Neural progenitor cell (in vitro differentiated cells): Measurements from ENCODE around the gene NCAPG2. TPM values are rescaled to one million over a fixed set of nuclear protein-coding genes. Genes with fewer than 3 reads are reported as not detected.
A peak's percentile ranks its signal among the peaks of the same experiment; 100 is the strongest.

ENCODE experiments used
- DNase-seq: peaks from one replicate; pipeline ENCODE4 v3.0.0-alpha.2; 2016; ENCODE audit warnings: low spot score
- H2AFZ ChIP-seq: fragments of 200-600 bp; sonication (generic); replicated peaks from 2 replicates; pipeline ENCODE4 v1.6.1; 2016; ENCODE audit warnings: antibody characterized with exemption
- H3F3A ChIP-seq: fragments of 200-600 bp; sonication (generic); 2 replicates; pipeline ENCODE4 v1.6.1; 2016; ENCODE audit warnings: antibody characterized with exemption, low read depth
- H3K27ac ChIP-seq: fragments of 200-600 bp; sonication (generic); 2 replicates; pipeline ENCODE4 v1.5.1; 2016; ENCODE audit warnings: mild to moderate bottlenecking
- H3K27me3 ChIP-seq: fragments of 200-600 bp; sonication (generic); 2 replicates; pipeline ENCODE4 v1.6.1; 2016; ENCODE audit warnings: mild to moderate bottlenecking, moderate library complexity
- H3K36me3 ChIP-seq: fragments of 200-600 bp; sonication (generic); 2 replicates; pipeline ENCODE4 v1.5.1; 2016
- H3K4me1 ChIP-seq: fragments of 200-600 bp; sonication (generic); 2 replicates; pipeline ENCODE4 v1.6.1; 2016; ENCODE audit warnings: mixed run types
- H3K4me2 ChIP-seq: fragments of 200-600 bp; sonication (generic); 2 replicates; pipeline ENCODE4 v1.6.1; 2016
- H3K4me3 ChIP-seq: fragments of 200-600 bp; sonication (generic); 2 replicates; pipeline ENCODE4 v1.5.1; 2016
- H3K79me2 ChIP-seq: fragments of 200-600 bp; sonication (generic); 2 replicates; pipeline ENCODE4 v1.6.1; 2016; ENCODE audit warnings: low read depth
- H3K9ac ChIP-seq: fragments of 200-600 bp; sonication (generic); 2 replicates; pipeline ENCODE4 v1.6.1; 2016
- H3K9me3 ChIP-seq: fragments of 200-600 bp; sonication (generic); 2 replicates; pipeline ENCODE4 v1.5.1; 2016; ENCODE audit warnings: low read depth
- H4K20me1 ChIP-seq: fragments of 200-600 bp; sonication (generic); 2 replicates; pipeline ENCODE4 v1.6.1; 2016; ENCODE audit warnings: low read depth
- H3K27ac Mint-ChIP-seq: 3 replicates; pipeline ENCODE4 v1.8.0; 2021; ENCODE audit warnings: mixed read lengths
- H3K27me3 Mint-ChIP-seq: 2 replicates; pipeline ENCODE4 v1.8.0; 2022; ENCODE audit warnings: low read depth, mild to moderate bottlenecking, inconsistent platforms, moderate library complexity, mixed read lengths; ENCODE audit not compliant: insufficient read depth
- H3K36me3 Mint-ChIP-seq: 3 replicates; pipeline ENCODE4 v1.8.0; 2021; ENCODE audit warnings: mixed read lengths
- H3K4me1 Mint-ChIP-seq: 3 replicates; pipeline ENCODE4 v1.8.0; 2021; ENCODE audit warnings: mixed read lengths
- H3K4me3 Mint-ChIP-seq: 3 replicates; pipeline ENCODE4 v1.8.0; 2021; ENCODE audit warnings: mild to moderate bottlenecking, moderate library complexity, mixed read lengths
- H3K9me3 Mint-ChIP-seq: 3 replicates; pipeline ENCODE4 v1.8.0; 2020; ENCODE audit warnings: mixed read lengths
- EZH2 ChIP-seq: fragments of 200-600 bp; sonication (generic); IDR thresholded peaks from 2 replicates; pipeline ENCODE4 v1.6.1; 2017; ENCODE audit warnings: antibody characterized with exemption, mild to moderate bottlenecking, moderate library complexity
- EZH2phosphoT487 ChIP-seq: fragments of 200-600 bp; sonication (generic); IDR thresholded peaks from 2 replicates; pipeline ENCODE4 v1.6.1; 2017; ENCODE audit warnings: antibody characterized with exemption
- total RNA-seq: library from RNA; depleted of rRNA; stranded (reverse); fragments of >200 nt; gene quantifications from 2 replicates; pipeline ENCODE4 v1.2.3, GENCODE V29; 2015; ENCODE audit warnings: low replicate concordance
- TF ChIP-seq, protein P1 (sequence below): fragments of 200-600 bp; sonication (generic); IDR thresholded peaks from 2 replicates; pipeline ENCODE4 v1.5.1; 2017; ENCODE audit warnings: antibody characterized with exemption, mild to moderate bottlenecking

NCAPG2 gene
- total RNA-seq, 1 donor from 2014 or later: 89.6 TPM

DNA sequence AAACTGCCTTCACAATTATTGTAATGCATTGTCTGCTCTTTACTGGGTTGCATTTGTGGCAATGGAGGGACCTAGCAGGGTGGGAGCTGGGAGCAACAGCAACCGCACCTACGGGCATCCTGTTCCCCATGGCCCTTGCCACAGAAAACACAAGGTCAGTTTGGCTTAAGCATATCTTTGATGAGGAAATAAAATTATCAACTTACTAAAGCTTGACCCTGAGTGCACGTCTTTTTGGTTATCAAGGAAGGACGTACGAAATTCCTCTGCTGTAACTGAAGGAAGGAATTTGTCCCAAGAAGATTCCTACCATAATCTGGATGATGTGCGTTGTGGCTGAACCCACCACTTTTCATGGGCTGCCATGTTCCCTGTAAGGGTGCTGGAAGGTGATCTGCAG, 97.0 kb downstream of the NCAPG2 start:
- Histone ChIP-seq H3K79me2 (no peaks in the 10 kb centered on the region), H4K20me1 (no peaks in the 10 kb centered on the region), H3F3A (no peaks in the 10 kb centered on the region), H3K9me3 (no peaks in the 10 kb centered on the region), H3K4me1 (no peaks in the 10 kb centered on the region), H2AFZ (no peak overlapping the region), H3K27ac (no peak overlapping the region), H3K4me3 (no peak overlapping the region), H3K36me3 (no peaks in the 10 kb centered on the region), H3K4me2 (no peak overlapping the region), H3K27me3 (no peaks in the 10 kb centered on the region), H3K9ac (no peak overlapping the region)
- Mint-ChIP-seq H3K9me3 (no peaks in the 10 kb centered on the region), H3K4me1 (no peaks in the 10 kb centered on the region), H3K4me3 (no peak overlapping the region), H3K36me3 (no peaks in the 10 kb centered on the region), H3K27ac (no peak overlapping the region), H3K27me3 (no peaks in the 10 kb centered on the region)
- TF ChIP-seq, protein P1, sequence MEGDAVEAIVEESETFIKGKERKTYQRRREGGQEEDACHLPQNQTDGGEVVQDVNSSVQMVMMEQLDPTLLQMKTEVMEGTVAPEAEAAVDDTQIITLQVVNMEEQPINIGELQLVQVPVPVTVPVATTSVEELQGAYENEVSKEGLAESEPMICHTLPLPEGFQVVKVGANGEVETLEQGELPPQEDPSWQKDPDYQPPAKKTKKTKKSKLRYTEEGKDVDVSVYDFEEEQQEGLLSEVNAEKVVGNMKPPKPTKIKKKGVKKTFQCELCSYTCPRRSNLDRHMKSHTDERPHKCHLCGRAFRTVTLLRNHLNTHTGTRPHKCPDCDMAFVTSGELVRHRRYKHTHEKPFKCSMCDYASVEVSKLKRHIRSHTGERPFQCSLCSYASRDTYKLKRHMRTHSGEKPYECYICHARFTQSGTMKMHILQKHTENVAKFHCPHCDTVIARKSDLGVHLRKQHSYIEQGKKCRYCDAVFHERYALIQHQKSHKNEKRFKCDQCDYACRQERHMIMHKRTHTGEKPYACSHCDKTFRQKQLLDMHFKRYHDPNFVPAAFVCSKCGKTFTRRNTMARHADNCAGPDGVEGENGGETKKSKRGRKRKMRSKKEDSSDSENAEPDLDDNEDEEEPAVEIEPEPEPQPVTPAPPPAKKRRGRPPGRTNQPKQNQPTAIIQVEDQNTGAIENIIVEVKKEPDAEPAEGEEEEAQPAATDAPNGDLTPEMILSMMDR: no peak
- no peak for TF ChIP-seq EZH2phosphoT487
- TF ChIP-seq EZH2: no peak
- DNase-seq: no peak

DNA sequence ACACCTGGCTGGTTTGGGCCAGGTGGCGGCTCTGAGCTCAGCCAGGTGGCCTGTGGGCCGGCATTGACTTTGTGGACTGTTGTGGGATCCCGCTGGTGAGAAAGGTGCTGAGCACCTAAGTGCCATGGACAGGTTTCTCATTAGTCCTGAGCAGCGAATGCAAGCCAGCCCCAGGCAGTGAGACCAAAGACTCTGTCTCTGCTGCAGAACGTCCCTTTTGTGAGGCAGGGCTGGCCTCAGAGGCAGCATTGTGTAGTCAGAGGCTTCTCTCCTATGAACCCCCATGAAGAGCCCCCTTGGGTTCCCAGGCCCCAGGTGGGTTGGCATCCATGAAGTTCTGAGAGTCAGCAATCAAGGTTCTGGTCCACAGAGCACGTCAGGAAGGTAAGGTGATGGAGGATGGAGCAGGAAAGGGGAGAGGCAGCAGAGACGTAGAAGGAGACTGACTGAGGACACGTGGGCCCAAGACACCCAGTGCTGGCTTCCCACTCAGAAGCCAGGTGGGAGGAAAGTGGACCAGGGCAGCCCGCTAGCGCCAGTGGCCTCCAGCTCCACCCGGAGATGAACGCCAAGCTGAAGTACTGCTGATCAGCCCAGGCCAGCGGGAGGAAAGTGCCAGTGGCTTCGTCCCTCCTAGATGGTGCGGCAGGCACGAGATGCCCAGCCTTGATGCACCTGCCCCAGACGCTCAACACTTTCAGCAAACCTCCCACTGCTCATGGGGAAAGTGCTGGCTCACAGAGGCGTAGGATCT, 97.8 kb downstream of the NCAPG2 start:
- H3K9me3 ChIP-seq: no peaks in the 10 kb centered on the region
- no peaks in the 10 kb centered on the region for H3K4me1 Mint-ChIP-seq
- DNase-seq: no peak
- no peaks in the 10 kb centered on the region for H3K36me3 ChIP-seq
- no peaks in the 10 kb centered on the region for H3K27me3 ChIP-seq
- TF ChIP-seq, protein P1: no peak
- no peak for TF ChIP-seq EZH2
- no peak for TF ChIP-seq EZH2phosphoT487
- no peak overlapping the region for H3K4me2 ChIP-seq
- H4K20me1 ChIP-seq: no peaks in the 10 kb centered on the region
- H3K79me2 ChIP-seq: no peaks in the 10 kb centered on the region
- no peaks in the 10 kb centered on the region for H3K9me3 Mint-ChIP-seq
- no peak overlapping the region for H2AFZ ChIP-seq
- H3K4me3 ChIP-seq: no peak overlapping the region
- no peaks in the 10 kb centered on the region for H3F3A ChIP-seq
- H3K27ac ChIP-seq: no peak overlapping the region
- no peak overlapping the region for H3K9ac ChIP-seq
- no peaks in the 10 kb centered on the region for H3K27me3 Mint-ChIP-seq
- H3K4me3 Mint-ChIP-seq: no peak overlapping the region
- H3K4me1 ChIP-seq: no peaks in the 10 kb centered on the region
- H3K27ac Mint-ChIP-seq: no peak overlapping the region
- no peaks in the 10 kb centered on the region for H3K36me3 Mint-ChIP-seq

DNA sequence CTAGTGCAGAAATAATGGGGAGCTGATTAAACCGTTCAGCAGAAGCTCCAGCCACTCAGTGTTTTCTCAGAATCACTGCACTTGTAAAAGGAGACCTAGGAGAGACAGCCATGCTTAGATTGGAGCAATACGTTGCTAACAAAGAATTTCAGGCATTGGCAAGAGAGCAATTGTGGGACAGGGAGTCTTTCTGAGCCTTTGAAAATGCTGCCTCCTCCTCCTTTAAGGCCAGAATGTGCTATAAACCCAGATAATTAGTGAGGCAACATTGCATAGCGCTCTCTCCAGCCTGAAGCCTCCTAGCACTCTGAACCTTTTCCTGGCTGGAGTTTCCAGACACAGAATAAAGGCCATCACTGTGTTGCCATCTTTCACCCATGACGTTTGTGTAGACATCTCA, 98.5 kb downstream of the NCAPG2 start:
- H3K4me1 ChIP-seq: no peaks in the 10 kb centered on the region
- no peaks in the 10 kb centered on the region for H3K27me3 ChIP-seq
- H3K9me3 ChIP-seq: no peaks in the 10 kb centered on the region
- H3K36me3 ChIP-seq: no peaks in the 10 kb centered on the region
- no peaks in the 10 kb centered on the region for H3K9me3 Mint-ChIP-seq
- no peak for TF ChIP-seq EZH2phosphoT487
- TF ChIP-seq, protein P1: no peak
- TF ChIP-seq EZH2: no peak
- no peaks in the 10 kb centered on the region for H3K4me1 Mint-ChIP-seq
- H4K20me1 ChIP-seq: no peaks in the 10 kb centered on the region
- H2AFZ ChIP-seq: no peak overlapping the region
- no peaks in the 10 kb centered on the region for H3F3A ChIP-seq
- no peak overlapping the region for H3K4me3 ChIP-seq
- no peak for DNase-seq
- H3K27me3 Mint-ChIP-seq: no peaks in the 10 kb centered on the region
- H3K36me3 Mint-ChIP-seq: no peaks in the 10 kb centered on the region
- no peaks in the 10 kb centered on the region for H3K79me2 ChIP-seq
- H3K9ac ChIP-seq: no peak overlapping the region
- no peak overlapping the region for H3K27ac ChIP-seq
- no peak overlapping the region for H3K4me3 Mint-ChIP-seq
- H3K27ac Mint-ChIP-seq: peak overlapping the region; percentile 33
- H3K4me2 ChIP-seq: no peak overlapping the region
